Measurements from ENCODE around the gene CDK7.
"Not testable (repeated sequence)": the region's sequence is repeated elsewhere in the genome, so short reads cannot be mapped to it uniquely, and the experiment has no call there.

Gene CDK7

DNA sequence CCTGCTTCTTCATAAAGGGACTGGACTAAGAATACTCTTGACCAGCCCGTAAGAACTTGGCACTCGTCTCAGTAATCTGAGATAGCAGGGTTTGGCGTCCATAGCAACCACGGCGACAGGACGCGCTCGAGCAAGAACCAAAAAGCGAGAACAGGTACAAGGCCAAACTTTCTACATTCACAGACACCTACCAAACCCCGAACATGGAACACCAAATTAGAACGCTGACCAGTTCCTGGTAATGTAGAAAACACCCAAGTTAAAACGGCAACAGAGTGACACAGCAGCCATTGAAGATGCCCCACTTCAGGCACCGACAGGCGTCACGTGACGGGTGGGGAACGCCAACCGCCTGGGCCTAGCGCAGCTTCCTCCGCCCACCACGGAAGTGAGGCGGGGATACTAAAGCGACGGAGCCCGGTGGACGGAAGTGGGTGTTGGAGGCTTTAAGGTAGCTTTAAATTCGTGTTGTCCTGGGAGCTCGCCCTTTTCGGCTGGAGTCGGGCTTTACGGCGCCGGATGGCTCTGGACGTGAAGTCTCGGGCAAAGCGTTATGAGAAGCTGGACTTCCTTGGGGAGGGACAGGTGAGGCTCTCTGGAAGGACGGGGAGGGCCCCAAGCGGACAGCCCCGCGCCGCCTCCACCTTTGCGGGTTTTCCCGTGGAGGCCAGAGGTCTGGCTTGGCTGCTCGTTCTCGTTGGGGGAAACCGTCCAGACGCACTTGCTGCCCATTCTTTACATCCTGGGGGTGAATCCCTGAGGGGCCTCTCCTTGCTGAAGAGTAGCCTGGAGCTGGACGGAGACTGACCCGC is at the start of gene CDK7:
TSS of gene CDK7 (plus strand) at position 430 of the 812 bp plus-strand sequence. CDS start at position 520, 90 bp downstream.
- peak; percentile 72 for DNase-seq (ENCODE audit: low read depth, low spot score)

DNA sequence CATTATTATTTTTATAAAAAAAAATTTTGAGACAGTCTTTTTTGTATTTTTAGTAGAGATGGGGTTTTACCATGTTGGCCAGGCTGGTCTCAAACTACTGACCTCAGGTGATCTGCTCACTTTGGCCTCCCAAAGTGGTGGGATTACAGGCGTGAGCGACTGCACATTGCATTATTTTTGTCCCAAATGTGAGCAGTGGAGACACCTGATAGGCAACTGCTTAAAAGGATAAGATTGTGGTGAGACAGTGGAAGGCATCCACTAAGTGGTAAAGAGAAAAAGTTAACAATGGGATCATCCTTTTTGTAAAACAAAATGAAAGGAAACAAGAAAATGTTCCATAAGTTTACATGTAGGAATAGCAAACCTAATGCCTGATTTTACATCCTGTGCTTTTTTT is 47.3 kb upstream of the CDK7 start:
- DNase-seq (ENCODE audit: low read depth, low spot score) = no peak

DNA sequence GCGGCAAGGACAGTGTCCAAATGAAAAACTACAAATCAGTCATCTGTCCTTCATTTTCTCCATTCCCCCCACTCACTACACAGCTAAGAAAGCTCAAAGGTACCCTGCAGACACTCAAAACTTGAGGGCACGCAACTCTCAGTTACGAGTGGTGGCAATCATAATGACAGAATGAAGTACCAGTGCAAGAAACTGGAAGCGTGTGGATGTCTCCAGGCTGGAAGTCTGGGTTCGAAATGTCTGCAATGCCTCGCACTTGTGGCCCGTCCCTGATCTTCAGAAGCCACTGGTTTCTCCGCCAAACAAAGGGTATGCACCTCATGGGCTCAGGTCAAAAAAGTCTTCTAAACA is 45.9 kb upstream of the CDK7 start:
- no peak for DNase-seq (ENCODE audit: low read depth, low spot score)

DNA sequence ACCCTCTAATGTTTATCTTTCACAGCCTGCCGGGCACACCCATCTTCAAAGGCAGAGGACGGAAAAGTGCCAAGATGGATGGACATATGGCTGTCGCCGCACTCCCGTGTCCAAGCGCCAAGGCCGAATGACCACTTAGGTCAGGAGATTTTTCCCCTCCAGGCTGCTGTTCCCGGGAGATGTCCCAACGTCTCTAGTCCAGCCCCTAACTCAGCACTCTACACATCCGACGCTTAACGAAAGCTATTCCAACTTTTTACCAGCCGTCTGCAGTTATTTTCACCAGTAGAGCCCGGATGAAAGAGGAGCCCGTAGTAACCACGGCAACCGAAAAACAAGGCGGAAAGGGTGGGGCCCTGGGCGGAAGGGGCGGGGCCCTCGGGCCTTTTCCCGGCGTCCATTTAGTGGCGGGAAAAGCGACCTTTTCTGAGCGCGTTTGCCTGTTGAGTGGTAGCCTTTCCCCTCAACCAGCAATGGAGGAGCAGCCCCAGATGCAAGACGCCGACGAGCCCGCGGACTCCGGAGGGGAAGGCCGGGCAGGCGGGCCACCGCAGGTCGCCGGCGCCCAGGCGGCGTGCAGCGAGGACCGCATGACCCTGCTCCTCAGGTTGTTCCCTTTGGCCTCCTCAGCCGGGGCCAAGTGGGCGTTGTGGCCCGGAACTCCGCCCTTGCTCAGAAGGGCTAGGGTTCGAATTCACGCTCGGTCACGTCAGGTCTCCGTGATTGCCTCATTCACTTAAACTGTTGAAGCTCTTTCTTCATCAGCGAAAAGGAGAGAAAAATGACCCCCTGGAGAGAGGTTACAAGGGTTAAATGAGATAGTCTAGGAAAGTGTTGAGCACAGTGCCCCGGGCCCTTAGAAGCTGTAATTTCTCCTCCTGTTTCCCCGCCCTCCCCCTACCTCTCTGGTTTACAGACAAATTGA is 45.3 kb upstream of the CDK7 start, which contains the start of gene CENPH:
TSS of gene CENPH (plus strand) at position 422 of the 925 bp plus-strand sequence. CDS start at position 474, 52 bp downstream.
- peak; percentile 70 for DNase-seq (ENCODE audit: low read depth, low spot score)

DNA sequence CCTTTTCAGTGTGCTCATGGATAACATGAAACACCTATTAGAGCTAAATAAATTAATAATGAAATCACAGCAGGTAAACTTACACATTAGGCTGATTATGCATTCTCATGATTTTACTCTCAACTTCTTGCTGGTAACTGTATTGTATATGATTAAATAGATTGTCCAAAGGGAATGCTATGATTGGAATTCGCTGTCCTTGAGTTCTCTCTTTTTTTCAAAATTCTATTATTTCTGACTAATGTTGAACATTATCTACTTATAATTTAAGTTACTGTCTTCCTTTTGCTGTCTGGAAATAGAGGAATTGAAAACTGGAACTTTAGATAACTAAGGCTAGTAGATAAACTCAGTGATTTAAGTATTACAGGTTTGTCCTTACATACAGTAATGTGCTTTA is 32.2 kb upstream of the CDK7 start:
- DNase-seq (ENCODE audit: low read depth, low spot score) = no peak

DNA sequence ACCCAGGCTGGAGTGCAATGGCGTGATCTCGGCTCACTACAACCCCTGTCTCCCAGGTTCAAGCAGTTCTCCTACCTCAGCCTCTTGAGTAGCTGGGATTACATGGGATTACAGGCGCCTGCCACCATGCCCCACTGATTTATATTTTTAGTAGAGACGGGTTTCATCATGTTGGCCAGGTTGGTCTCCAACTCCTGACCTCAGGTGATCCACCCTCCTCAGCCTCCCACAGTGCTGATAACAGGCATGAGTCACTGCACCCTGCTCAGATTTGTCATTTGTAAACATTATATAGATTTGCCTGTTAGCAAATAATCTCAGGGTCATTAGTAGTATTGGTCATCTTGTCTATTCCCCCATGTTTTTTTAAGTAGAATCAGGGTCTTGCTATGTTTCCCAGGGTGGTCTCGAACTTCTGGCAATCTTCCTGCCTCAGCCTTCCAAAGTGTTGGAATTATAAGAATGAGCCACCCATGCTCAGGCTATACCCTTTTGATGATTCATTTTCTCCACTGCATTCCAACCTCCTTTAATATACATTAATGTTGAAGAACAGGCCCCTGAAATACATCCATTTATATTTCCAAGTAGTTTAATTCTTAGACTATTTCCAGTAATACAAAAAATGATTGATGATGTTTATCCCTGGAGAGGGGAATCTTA is 28.0 kb upstream of the CDK7 start:
- no peak for DNase-seq (ENCODE audit: low read depth, low spot score)

DNA sequence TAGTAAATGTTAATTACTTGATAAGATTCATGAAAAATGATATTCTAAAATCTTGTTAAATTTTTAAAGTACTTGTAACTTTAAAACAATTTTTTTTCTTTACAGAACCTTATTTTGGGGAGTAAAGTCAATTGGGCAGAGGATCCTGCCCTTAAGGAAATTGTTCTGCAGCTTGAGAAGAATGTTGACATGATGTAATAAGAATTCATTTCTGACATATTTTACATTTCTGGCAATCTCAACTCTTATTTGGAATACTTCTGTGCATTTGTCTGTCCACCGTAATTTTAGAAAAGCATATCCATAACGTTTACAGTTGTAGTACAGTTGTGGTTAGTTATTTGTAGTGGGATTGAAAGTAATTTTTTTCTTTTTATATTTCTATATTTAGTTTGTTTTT is 25.1 kb upstream of the CDK7 start:
- DNase-seq (ENCODE audit: low read depth, low spot score) = no peak

DNA sequence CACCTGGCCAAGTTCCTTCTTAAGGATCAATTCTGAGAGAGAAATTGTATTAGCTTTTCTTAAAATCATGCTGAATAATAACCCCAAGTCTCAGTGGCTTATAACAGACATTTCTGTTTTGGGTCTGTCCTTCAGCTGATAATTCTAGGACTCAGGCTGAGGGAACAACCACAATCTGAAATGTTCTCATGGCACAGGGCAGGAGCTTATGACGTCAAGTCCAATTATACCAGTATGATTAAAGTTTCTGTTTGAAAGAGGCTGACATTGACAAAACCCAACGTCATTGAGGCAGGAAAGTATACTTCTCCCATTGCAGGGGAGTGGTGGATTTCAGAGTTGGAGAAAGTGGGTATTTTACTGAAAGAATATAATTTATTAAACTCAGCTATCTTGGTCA is 23.5 kb upstream of the CDK7 start:
- no peak for DNase-seq (ENCODE audit: low read depth, low spot score)

DNA sequence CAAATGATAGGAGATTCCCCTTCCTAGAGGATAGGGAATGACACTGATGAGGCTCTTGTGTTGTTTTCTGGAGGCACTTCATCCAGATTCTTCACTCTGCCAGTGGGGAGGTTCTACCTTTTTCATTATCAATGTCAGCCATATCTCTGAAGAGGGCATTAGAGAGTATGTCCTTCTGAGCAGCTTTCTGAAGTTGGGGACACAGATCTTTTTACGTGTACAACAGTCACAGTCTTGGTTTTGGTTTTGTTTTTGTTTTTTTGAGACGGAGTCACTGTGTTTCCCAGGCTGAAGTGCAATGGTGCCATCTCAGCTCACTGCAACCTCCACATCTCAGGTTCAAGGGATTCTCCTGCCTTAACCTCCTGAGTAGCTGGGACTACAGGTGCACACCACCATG is 22.7 kb upstream of the CDK7 start:
- DNase-seq (ENCODE audit: low read depth, low spot score) = no peak

DNA sequence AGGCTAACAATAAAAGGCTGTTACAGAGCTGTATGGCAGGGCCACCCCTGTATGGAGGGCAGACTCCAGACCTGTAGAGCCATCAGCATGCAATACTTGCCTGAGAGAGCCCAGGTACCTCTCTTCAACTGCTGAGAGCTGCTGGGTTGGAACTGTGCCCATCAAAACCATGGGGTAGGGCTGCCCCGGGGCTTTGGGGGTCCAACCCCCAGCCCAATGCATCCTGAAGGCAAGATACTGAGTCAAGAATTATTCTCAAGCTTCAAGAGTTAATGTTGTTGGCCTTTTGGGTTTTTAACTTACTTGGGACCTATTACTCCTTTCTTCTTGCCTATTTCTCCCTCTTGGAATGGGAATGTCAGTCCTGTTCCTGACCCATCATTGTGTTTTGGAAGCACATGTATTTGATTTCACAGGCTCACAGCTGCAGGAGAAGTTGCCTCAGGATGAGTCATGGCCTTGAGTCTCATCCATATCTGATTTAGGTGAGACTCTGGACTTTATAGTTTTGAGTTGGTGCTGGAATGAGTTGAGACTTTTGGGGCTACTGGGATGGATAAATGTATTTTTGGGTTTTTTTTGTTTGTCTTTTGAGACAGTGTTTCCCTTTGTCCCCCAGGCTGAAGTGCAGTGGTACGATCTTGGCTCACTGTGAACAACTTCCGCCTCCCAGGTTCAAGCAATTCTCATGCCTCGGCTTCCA is 21.0 kb upstream of the CDK7 start:
- DNase-seq (ENCODE audit: low read depth, low spot score) = no peak

DNA sequence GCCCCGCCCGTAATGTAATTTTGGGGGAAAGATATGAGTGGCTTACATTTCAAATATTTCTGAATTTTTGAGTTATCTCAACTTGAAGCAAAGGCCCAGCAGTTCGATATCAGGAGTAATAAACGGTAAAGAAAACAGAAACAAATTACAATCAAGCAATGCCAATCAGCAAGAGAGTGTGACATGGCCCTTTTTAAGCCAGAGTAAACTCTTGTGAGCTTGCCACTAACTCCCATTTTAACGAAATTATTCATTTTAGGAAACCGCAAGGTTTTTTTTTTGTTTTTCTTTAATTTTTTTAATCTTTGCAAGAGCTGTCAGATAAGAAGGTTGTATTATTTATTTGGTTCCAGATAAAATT is 17.6 kb upstream of the CDK7 start:
- DNase-seq (ENCODE audit: low read depth, low spot score) = no peak

DNA sequence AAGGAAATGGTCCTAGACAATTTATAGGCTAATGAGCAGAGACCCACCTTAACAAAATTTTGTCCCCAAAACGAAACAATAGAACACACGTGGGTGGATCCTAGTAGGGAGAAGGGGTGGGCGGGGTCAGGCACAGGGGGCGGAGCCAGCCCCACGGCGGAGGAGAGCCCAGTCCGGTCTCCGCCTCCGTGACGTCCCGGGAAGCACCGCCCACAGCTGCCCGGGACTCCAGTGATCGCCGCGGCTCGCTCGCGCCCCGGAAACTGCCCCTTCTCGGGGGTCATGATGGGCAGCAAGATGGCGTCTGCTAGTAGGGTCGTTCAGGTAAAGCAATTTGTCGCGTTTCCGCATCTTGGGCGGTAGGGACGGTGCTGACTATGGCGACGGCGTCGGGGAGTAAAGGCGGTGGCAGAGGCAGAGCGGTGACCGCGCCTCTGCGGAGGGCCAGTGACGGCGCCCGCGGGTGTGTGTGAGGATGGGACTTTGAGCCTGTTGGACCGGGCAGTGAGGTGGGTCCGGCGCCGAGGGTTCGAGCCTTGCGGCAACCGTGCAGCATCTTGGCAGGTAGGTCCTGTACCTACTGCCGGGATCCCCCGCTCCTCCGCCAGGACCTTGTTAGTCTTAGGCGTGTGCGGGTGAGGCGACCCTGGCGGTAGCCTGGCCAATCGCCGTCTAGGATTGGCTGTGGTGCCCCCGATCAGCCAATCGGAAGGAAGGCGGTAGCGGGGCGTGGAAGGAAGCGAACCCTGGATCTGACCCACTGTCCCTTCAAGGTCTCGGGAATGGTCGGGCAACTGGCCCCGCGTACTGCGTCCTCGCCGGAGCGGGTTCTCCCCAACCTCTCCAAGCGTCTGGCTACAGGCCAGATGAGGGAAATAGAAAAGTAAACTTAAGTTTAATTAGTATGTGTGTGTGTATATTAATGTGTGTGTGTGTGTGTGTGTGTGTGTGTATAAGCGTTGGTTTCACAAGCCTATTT is 16.8 kb upstream of the CDK7 start:
- peak; percentile 76 for DNase-seq (ENCODE audit: low read depth, low spot score)

DNA sequence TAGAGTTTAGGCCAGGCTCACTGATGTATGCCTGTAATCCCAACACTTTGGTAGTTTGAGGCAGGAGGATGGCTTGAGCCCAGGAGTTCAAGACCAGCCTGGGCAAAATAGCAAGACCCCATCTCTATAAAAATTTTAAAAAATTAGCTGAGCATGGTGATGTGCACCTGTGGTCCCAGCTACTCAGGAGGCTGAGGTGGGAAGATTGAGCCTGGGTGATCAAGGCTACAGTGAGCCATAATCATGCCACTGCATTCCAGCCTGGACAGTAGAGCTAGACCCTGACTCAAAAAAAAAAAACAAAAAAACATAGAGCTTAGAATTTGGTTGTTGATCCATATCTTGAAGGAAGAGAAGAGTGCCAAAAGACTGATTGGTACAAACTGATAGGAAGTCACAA is 14.7 kb upstream of the CDK7 start:
- DNase-seq (ENCODE audit: low read depth, low spot score) = no peak

DNA sequence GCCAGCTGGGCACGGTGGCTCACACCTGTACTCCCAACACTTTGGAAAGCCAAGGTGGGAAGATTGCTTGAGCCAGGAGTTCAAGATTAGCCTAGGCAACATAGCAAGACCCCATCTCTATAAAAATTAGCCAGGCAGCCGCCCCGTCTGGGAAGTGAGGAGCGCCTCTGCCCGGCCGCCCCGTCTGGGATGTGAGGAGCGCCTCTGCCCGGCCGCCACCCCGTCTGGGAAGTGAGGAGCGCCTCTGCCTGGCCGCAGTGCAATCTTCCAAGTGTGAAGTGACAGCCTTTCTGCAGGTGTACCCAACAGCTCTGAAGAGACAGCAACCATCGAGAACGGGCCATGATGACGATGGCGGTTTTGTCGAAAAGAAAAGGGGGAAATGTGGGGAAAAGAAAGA is 14.3 kb upstream of the CDK7 start:
- DNase-seq (ENCODE audit: low read depth, low spot score) = not testable (repeated sequence)

DNA sequence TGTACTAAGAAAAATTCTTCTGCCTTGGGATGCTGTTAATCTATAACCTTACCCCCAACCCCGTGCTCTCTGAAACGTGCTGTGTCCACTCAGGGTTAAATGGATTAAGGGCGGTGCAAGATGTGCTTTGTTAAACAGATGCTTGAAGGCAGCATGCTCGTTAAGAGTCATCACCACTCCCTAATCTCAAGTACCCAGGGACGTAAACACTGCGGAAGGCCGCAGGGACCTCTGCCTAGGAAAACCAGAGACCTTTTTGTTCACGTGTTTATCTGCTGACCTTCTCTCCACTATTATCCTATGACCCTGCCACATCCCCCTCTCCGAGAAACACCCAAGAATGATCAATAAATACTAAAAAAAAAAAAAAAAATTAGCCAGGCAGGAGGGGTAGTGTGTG is 13.9 kb upstream of the CDK7 start:
- DNase-seq (ENCODE audit: low read depth, low spot score) = not testable (repeated sequence)

DNA sequence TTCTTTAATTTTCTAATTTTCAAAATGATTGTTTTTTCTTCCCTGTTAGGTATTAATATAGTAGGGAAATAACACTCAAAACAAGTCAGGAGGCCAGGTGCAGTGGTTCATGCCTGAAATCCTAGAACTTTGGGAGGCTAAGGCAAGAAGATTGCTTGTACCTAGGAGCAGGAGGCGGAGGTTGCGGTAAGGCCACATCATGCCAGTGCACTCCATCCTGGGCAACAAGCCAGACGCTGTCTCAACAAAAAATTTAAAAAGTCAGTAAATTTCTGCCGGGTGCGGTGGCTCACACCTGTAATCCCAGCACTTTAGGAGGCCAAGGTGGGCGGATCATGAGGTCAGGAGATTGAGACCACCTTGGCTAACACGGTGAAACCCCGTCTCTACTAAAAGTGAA is 10.2 kb upstream of the CDK7 start:
- no peak for DNase-seq (ENCODE audit: low read depth, low spot score)

DNA sequence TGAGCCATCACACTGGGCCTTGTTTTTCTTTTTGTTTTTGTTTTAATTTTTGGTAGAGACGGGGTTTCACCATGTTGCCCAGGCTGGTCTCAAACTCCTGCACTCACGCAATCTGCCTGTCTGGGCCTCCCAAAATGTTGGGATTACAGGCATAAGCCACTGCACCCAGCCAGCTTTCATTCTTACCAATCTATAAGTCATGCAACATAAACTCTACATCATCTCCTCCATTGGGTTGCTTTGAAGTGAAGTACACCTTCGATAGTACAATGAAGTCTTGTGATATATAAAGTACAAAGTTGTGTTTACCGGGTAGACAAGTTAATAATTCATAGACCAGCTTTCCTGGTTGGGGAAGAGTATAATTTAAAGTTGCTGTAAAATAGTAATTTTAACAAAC is 8.8 kb upstream of the CDK7 start:
- no peak for DNase-seq (ENCODE audit: low read depth, low spot score)

DNA sequence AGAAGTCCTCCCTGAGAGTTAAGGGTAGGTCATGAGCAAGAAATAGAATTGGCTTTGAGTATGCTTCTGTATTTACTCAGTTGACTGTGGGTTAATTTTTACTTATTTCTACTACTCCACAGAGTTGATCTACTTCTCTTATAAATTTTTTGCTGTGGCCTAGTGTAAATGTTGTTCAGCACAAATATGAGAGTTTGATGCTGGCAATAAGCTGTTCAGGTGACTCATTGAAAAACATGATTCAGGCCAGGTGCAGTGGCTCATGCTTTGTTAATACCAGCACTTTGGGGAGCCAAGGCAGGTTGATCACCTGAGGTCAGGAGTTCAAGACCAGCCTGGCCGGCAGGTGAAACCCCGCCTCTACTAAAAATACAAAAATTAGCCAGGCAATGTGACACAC is 4.5 kb upstream of the CDK7 start:
- no peak for DNase-seq (ENCODE audit: low read depth, low spot score)

DNA sequence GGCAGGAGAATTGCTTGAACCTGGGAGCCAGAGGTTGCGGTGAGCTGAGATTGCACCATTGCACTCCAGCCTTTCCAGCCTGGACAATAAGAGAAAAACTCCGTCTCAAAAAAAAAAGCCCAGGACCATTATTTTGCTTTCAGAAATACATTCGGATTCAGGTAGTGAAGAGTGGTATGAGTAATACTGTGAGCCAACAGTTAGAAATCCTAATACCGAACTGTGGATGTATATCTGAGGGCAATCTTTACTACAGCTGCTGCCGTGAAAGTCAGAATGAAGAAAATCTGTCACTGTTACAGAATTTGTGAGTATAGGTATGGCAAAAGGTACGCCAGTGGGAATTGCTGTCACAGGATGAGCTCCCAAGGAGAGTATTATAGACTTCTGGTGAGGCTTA is 3.4 kb upstream of the CDK7 start:
- DNase-seq (ENCODE audit: low read depth, low spot score) = no peak

DNA sequence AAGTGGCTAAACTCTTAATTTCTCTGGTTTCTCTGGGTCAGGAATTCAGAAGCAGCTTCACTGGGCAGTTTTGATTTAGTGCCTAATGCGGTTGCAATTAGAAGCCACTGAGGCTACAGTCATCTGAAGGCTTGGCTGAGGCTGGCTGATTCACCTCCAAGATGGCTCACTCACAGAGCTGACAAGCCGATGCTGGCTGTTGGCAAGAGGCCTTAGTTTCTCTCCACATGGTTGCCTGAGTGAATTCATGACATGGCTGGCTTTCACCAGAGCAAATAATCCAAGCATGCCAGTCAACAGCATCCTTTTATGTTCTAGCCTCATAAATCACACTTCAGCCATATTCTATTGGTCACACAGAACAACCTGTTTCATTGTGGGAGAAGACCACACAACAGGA is 2.8 kb upstream of the CDK7 start:
- DNase-seq (ENCODE audit: low read depth, low spot score) = no peak

All from smooth muscle cell of the brain vasculature (primary cell).